Activated CD4-positive, alpha-beta T cell treated with anti-CD3 and anti-CD28 coated beads, Interleukin-2, amount 10 ng/mL, durations not matched to agents 7 days and 5 days (primary cell): ENCODE measurements around the gene KRTAP17-1. TPM values are rescaled to one million over a fixed set of nuclear protein-coding genes. Genes with fewer than 3 reads are reported as not detected.
A peak's percentile ranks its signal among the peaks of the same experiment; 100 is the strongest.
"Not testable (repeated sequence)": the region's sequence is repeated elsewhere in the genome, so short reads cannot be mapped to it uniquely, and the experiment has no call there.

Experiments used
- CTCF ChIA-PET: fragments of 350-600 bp; sonication (Branson Sonifier 250); formaldehyde crosslinking; loops from one replicate; lab custom pipeline; 2021; ENCODE audit warnings: antibody characterized with exemption; lab: Charles Lee
- POLR2A ChIA-PET: fragments of 350-600 bp; sonication (Branson Sonifier 250); formaldehyde crosslinking; loops from one replicate; lab custom pipeline; 2021; ENCODE audit warnings: antibody characterized with exemption; lab: Charles Lee
- DNase-seq: peaks from one replicate; pipeline ENCODE4 v3.0.0-alpha.2; 2020
- H3K27ac Mint-ChIP-seq: one replicate; pipeline ENCODE4 v1.8.0; 2021; ENCODE audit warnings: mild to moderate bottlenecking, moderate library complexity, mixed read lengths
- H3K27me3 Mint-ChIP-seq: one replicate; pipeline ENCODE4 v1.8.0; 2021; ENCODE audit warnings: mixed read lengths
- H3K36me3 Mint-ChIP-seq: one replicate; pipeline ENCODE4 v1.8.0; 2021; ENCODE audit warnings: low read depth, mixed read lengths
- H3K4me1 Mint-ChIP-seq: one replicate; pipeline ENCODE4 v1.8.0; 2021; ENCODE audit warnings: mixed read lengths
- H3K4me3 Mint-ChIP-seq: one replicate; pipeline ENCODE4 v1.8.0; 2021; ENCODE audit warnings: mild to moderate bottlenecking, moderate library complexity, mixed read lengths
- H3K9me3 Mint-ChIP-seq: one replicate; pipeline ENCODE4 v1.8.0; 2021; ENCODE audit warnings: mixed read lengths
- total RNA-seq, 2 experiments: library from RNA; stranded (reverse); gene quantifications; one replicate each; pipeline ENCODE4 v1.2.3, GENCODE V29; 2021

Gene KRTAP17-1
- total RNA-seq, 2 experiments from 2014 or later, result not detected

- H3K36me3 Mint-ChIP-seq, result no peaks in the 10 kb centered on the region
- no peak overlapping the region for H3K4me3 Mint-ChIP-seq
- H3K27ac Mint-ChIP-seq, result no peak overlapping the region
- H3K27me3 Mint-ChIP-seq, result peaks cover 2% of the 10 kb centered on the region
- no peaks in the 10 kb centered on the region for H3K9me3 Mint-ChIP-seq
- ChIA-PET POLR2A (no interaction called here), CTCF (interaction anchor here (1.6 kb wide), 1 partner anchor 21 kb away, joined by 3 read pairs; no protein-coding TSS in a partner anchor)
- DNase-seq, result no peak
- peaks cover 6% of the 10 kb centered on the region for H3K4me1 Mint-ChIP-seq
Observed at GRCh38 chr17:41287050-41287449, 28.5 kb downstream of the KRTAP17-1 start.

GRCh38 chr17:41284546-41284945 is 31.0 kb downstream of the KRTAP17-1 start:
- no peak overlapping the region for H3K4me3 Mint-ChIP-seq
- H3K27ac Mint-ChIP-seq, result no peak overlapping the region
- no peaks in the 10 kb centered on the region for H3K36me3 Mint-ChIP-seq
- peaks cover 2% of the 10 kb centered on the region for H3K27me3 Mint-ChIP-seq
- no peak for DNase-seq
- H3K4me1 Mint-ChIP-seq, result peaks cover 6% of the 10 kb centered on the region
- H3K9me3 Mint-ChIP-seq, result no peaks in the 10 kb centered on the region
- POLR2A ChIA-PET, result no interaction called here
- CTCF ChIA-PET, result interaction anchor here (0.6 kb wide), 1 partner anchor 46 kb away, joined by 4 read pairs; no protein-coding TSS in a partner anchor

- H3K27ac Mint-ChIP-seq, result no peak overlapping the region
- ChIA-PET POLR2A (no interaction called here), CTCF (interaction anchor here (0.6 kb wide), 1 partner anchor 46 kb away, joined by 4 read pairs; no protein-coding TSS in a partner anchor)
- peaks cover 6% of the 10 kb centered on the region for H3K4me1 Mint-ChIP-seq
- H3K4me3 Mint-ChIP-seq, result no peak overlapping the region
- peaks cover 2% of the 10 kb centered on the region for H3K27me3 Mint-ChIP-seq
- no peak for DNase-seq
- no peaks in the 10 kb centered on the region for H3K9me3 Mint-ChIP-seq
- H3K36me3 Mint-ChIP-seq, result no peaks in the 10 kb centered on the region
Observed at GRCh38 chr17:41284043-41284442, 31.5 kb downstream of the KRTAP17-1 start.

GRCh38 chr17:41278176-41278955 is 37.1 kb downstream of the KRTAP17-1 start:
- no peaks in the 10 kb centered on the region for H3K36me3 Mint-ChIP-seq
- H3K27ac Mint-ChIP-seq, result no peak overlapping the region
- DNase-seq, result no peak
- ChIA-PET POLR2A (no interaction called here), CTCF (no interaction called here)
- no peak overlapping the region for H3K4me3 Mint-ChIP-seq
- H3K4me1 Mint-ChIP-seq, result no peaks in the 10 kb centered on the region
- H3K27me3 Mint-ChIP-seq, result peaks cover 16% of the 10 kb centered on the region
- no peaks in the 10 kb centered on the region for H3K9me3 Mint-ChIP-seq

GRCh38 chr17:41275648-41276190 is 39.8 kb downstream of the KRTAP17-1 start, which contains the start of gene KRTAP9-7:
Gene KRTAP9-7 (plus strand): TSS chr17:41275698. CDS start chr17:41275698, 0 bp downstream.
- H3K9me3 Mint-ChIP-seq, H3K36me3 Mint-ChIP-seq, DNase-seq, H3K4me1 Mint-ChIP-seq, H3K4me3 Mint-ChIP-seq: not testable (repeated sequence)
- ChIA-PET CTCF (interaction anchor here (0.6 kb wide), 1 partner anchor 47 kb away, joined by 3 read pairs; no protein-coding TSS in a partner anchor), POLR2A (interaction anchor here (0.7 kb wide), 1 partner anchor 10 kb away, joined by 4 read pairs; no protein-coding TSS in a partner anchor)
- H3K27me3 Mint-ChIP-seq, result peaks cover 16% of the 10 kb centered on the region
- peak within 1 kb of the TSS; percentile 43 for H3K27ac Mint-ChIP-seq

GRCh38 chr17:41271858-41272257 is 43.7 kb downstream of the KRTAP17-1 start:
- no peak overlapping the region for H3K27ac Mint-ChIP-seq
- H3K9me3 Mint-ChIP-seq, result no peaks in the 10 kb centered on the region
- no peak for DNase-seq
- no peaks in the 10 kb centered on the region for H3K36me3 Mint-ChIP-seq
- H3K27me3 Mint-ChIP-seq, result peaks cover 8% of the 10 kb centered on the region
- ChIA-PET POLR2A (no interaction called here), CTCF (interaction anchor here (0.5 kb wide), 1 partner anchor 232 kb away, joined by 3 read pairs; no protein-coding TSS in a partner anchor)
- H3K4me1 Mint-ChIP-seq, result no peaks in the 10 kb centered on the region
- no peak overlapping the region for H3K4me3 Mint-ChIP-seq

GRCh38 chr17:41271323-41271722 is 44.2 kb downstream of the KRTAP17-1 start:
- H3K27me3 Mint-ChIP-seq, H3K4me1 Mint-ChIP-seq, CTCF ChIA-PET, DNase-seq, H3K9me3 Mint-ChIP-seq, H3K4me3 Mint-ChIP-seq, H3K36me3 Mint-ChIP-seq, POLR2A ChIA-PET, H3K27ac Mint-ChIP-seq: not testable (repeated sequence)

GRCh38 chr17:41267711-41268110 is 47.8 kb downstream of the KRTAP17-1 start:
- Mint-ChIP-seq H3K9me3 (no peaks in the 10 kb centered on the region), H3K4me1 (no peaks in the 10 kb centered on the region), H3K4me3 (no peak overlapping the region), H3K27me3 (peaks cover 6% of the 10 kb centered on the region), H3K27ac (no peak overlapping the region), H3K36me3 (no peaks in the 10 kb centered on the region)
- DNase-seq, result no peak
- ChIA-PET CTCF (no interaction called here), POLR2A (no interaction called here)

GRCh38 chr17:41265078-41265477 is 50.4 kb downstream of the KRTAP17-1 start, which contains the start of gene KRTAP9-6:
Gene KRTAP9-6 (plus strand): TSS chr17:41265378. CDS start chr17:41265378, 0 bp downstream.
- ChIA-PET CTCF (no interaction called here), POLR2A (interaction anchor here (0.6 kb wide), 1 partner anchor 10 kb away, joined by 4 read pairs; the partner anchor contains the start of gene KRTAP9-7)
- H3K27me3 Mint-ChIP-seq, result peaks cover 17% of the 10 kb centered on the region
- no peaks in the 10 kb centered on the region for H3K9me3 Mint-ChIP-seq
- H3K27ac Mint-ChIP-seq, result no peak within 1 kb of the TSS
- H3K4me3 Mint-ChIP-seq, result no peak within 1 kb of the TSS
- no peaks in the 10 kb centered on the region for H3K4me1 Mint-ChIP-seq
- no peak for DNase-seq
- H3K36me3 Mint-ChIP-seq, result no peaks in the 10 kb centered on the region

Other genes with a start within 250 kb of the KRTAP17-1 start
- gene KRTAP2-4, start 249.8 kb downstream of the KRTAP17-1 start, total RNA-seq, result not detected
- not detected for gene KRTAP4-7, start 231.6 kb downstream of the KRTAP17-1 start, total RNA-seq
- not detected for gene KRTAP4-8, start 217.6 kb downstream of the KRTAP17-1 start, total RNA-seq
- gene KRTAP4-16, start 213.5 kb downstream of the KRTAP17-1 start, total RNA-seq, result not detected
- gene KRTAP4-9, start 210.3 kb downstream of the KRTAP17-1 start, total RNA-seq, result not detected
- not detected for gene KRTAP4-11, start 197.3 kb downstream of the KRTAP17-1 start, total RNA-seq
- gene KRTAP4-12, start 191.5 kb downstream of the KRTAP17-1 start, total RNA-seq, result not detected
- not detected for gene KRTAP4-6, start 175.2 kb downstream of the KRTAP17-1 start, total RNA-seq
- not detected for gene KRTAP4-5, start 165.9 kb downstream of the KRTAP17-1 start, total RNA-seq
- gene KRTAP4-4, start 155.0 kb downstream of the KRTAP17-1 start, total RNA-seq, result not detected
- not detected for gene KRTAP4-3, start 147.5 kb downstream of the KRTAP17-1 start, total RNA-seq
- gene KRTAP4-2, start 137.5 kb downstream of the KRTAP17-1 start, total RNA-seq, result not detected
- not detected for gene KRTAP4-1, start 130.8 kb downstream of the KRTAP17-1 start, total RNA-seq
- not detected for gene KRTAP9-1, start 125.8 kb downstream of the KRTAP17-1 start, total RNA-seq
- gene KRTAP9-2, start 89.1 kb downstream of the KRTAP17-1 start, total RNA-seq, result not detected
- not detected for gene KRTAP9-3, start 83.3 kb downstream of the KRTAP17-1 start, total RNA-seq
- gene KRTAP9-8, start 77.7 kb downstream of the KRTAP17-1 start, total RNA-seq, result not detected
- not detected for gene KRTAP9-4, start 66.0 kb downstream of the KRTAP17-1 start, total RNA-seq
- gene KRTAP9-9, start 60.3 kb downstream of the KRTAP17-1 start, total RNA-seq, result not detected
- not detected for gene KRTAP9-6, start 50.3 kb downstream of the KRTAP17-1 start, total RNA-seq
- gene KRTAP9-7, start 40.0 kb downstream of the KRTAP17-1 start, total RNA-seq, result not detected
- not detected for gene KRTAP29-1, start 12.9 kb downstream of the KRTAP17-1 start, total RNA-seq
- under 1 TPM in 1 of 2 experiments, not detected in 1; 0.12 TPM for gene KRTAP16-1, start 6.4 kb downstream of the KRTAP17-1 start, total RNA-seq
- gene KRT33A, start 35.1 kb upstream of the KRTAP17-1 start, total RNA-seq, result not detected
- gene KRT33B, start 54.1 kb upstream of the KRTAP17-1 start, total RNA-seq, result not detected
- not detected for gene KRT34, start 66.6 kb upstream of the KRTAP17-1 start, total RNA-seq
- gene KRT31, start 81.9 kb upstream of the KRTAP17-1 start, total RNA-seq, result not detected
- gene KRT37, start 108.9 kb upstream of the KRTAP17-1 start, total RNA-seq, result not detected
- gene KRT38, start 125.3 kb upstream of the KRTAP17-1 start, total RNA-seq, result not detected
- not detected for gene KRT32, start 151.7 kb upstream of the KRTAP17-1 start, total RNA-seq
- gene KRT35, start 165.4 kb upstream of the KRTAP17-1 start, total RNA-seq, result not detected
- gene KRT36, start 174.2 kb upstream of the KRTAP17-1 start, total RNA-seq, result not detected
- not detected for gene KRT13, start 189.9 kb upstream of the KRTAP17-1 start, total RNA-seq
- not detected for gene KRT15, start 203.2 kb upstream of the KRTAP17-1 start, total RNA-seq
- not detected for gene KRT19, start 212.6 kb upstream of the KRTAP17-1 start, total RNA-seq